A673 (cell line): ENCODE results near the gene METTL26. TPM values are rescaled to one million over a fixed set of nuclear protein-coding genes. Genes with fewer than 3 reads are reported as not detected.

ENCODE experiments used
- BruUV-seq: library from RNA; stranded (reverse); fragments of 400-500 nt; replicated peaks from 2 replicates; lab custom pipeline; 2021; lab: Mats Ljungman, UMichigan
- CTCF ChIA-PET: fragments of 300-600 bp; sonication (Branson Sonifier 250); formaldehyde crosslinking; loops from one replicate; lab custom pipeline; 2022; ENCODE audit warnings: antibody characterized with exemption; lab: Charles Lee
- POLR2A ChIA-PET: fragments of 300-600 bp; sonication (Branson Sonifier 250); formaldehyde crosslinking; loops from one replicate; lab custom pipeline; 2022; ENCODE audit warnings: antibody characterized with exemption; ENCODE audit not compliant: low non-redundant PET; lab: Charles Lee
- DNase-seq: peaks from one replicate; pipeline ENCODE4 v3.0.0-alpha.2; 2015; ENCODE audit warnings: low spot score
- H3K27ac ChIP-seq: fragments of 200-600 bp; sonication (generic); 2 replicates; pipeline ENCODE4 v1.5.1; 2016; ENCODE audit warnings: mixed run types, low read depth, mild to moderate bottlenecking, mixed read lengths, antibody characterized with exemption, low read length; ENCODE audit not compliant: poor library complexity, severe bottlenecking
- H3K27me3 ChIP-seq: fragments of 200-600 bp; sonication (generic); replicated peaks from 2 replicates; pipeline ENCODE4 v1.6.1; 2017; ENCODE audit warnings: mixed run types, low read depth, mild to moderate bottlenecking, mixed read lengths, antibody characterized with exemption, low read length; ENCODE audit not compliant: insufficient read depth, poor library complexity
- H3K36me3 ChIP-seq: fragments of 200-600 bp; sonication (generic); 2 replicates; pipeline ENCODE4 v1.6.1; 2016; ENCODE audit warnings: mixed run types, mild to moderate bottlenecking, mixed read lengths, antibody characterized with exemption, low read length; ENCODE audit not compliant: insufficient read depth, poor library complexity, severe bottlenecking
- H3K4me1 ChIP-seq: fragments of 200-600 bp; sonication (generic); 2 replicates; pipeline ENCODE4 v1.6.1; 2017; ENCODE audit warnings: mixed run types, mild to moderate bottlenecking, mixed read lengths, antibody characterized with exemption, low read length; ENCODE audit not compliant: insufficient read depth, poor library complexity, severe bottlenecking
- H3K4me3 ChIP-seq: fragments of 200-600 bp; sonication (generic); 2 replicates; pipeline ENCODE4 v1.5.1; 2016; ENCODE audit warnings: low read depth, mixed run types, mild to moderate bottlenecking, mixed read lengths, low read length; ENCODE audit not compliant: poor library complexity, severe bottlenecking
- H3K9me3 ChIP-seq: fragments of 200-600 bp; sonication (generic); 2 replicates; pipeline ENCODE4 v1.6.1; 2016; ENCODE audit warnings: mixed run types, low read depth, mild to moderate bottlenecking, mixed read lengths, antibody characterized with exemption, low read length; ENCODE audit not compliant: poor library complexity, severe bottlenecking
- EZH2 ChIP-seq: fragments of 200-600 bp; sonication (generic); IDR thresholded peaks from 2 replicates; pipeline ENCODE4 v1.6.1; 2017; ENCODE audit warnings: borderline replicate concordance, low read depth, mild to moderate bottlenecking, mixed read lengths, antibody characterized with exemption, low read length; ENCODE audit not compliant: poor library complexity, severe bottlenecking
- intact Hi-C: fragments of 100-400 bp; cut with micrococcal nuclease; formaldehyde crosslinking; loops from one replicate; pipeline ENCODE4 v1.10.0; 2022; ENCODE audit not compliant: unreplicated experiment
- total RNA-seq: library from RNA; stranded (reverse); gene quantifications from 2 replicates; pipeline ENCODE4 v1.2.3, GENCODE V29; 2021
- TF ChIP-seq, protein P1 (sequence below): fragments of 300-800, 200-600 bp; sonication (generic); conservative IDR thresholded peaks from 2 replicates; pipeline ENCODE4 v1.5.1; 2017; ENCODE audit warnings: low read depth, mild to moderate bottlenecking, antibody characterized with exemption, low read length, moderate library complexity, mixed read lengths

The METTL26 gene
- total RNA-seq, 1 experiment from 2014 or later: 138 TPM

DNA sequence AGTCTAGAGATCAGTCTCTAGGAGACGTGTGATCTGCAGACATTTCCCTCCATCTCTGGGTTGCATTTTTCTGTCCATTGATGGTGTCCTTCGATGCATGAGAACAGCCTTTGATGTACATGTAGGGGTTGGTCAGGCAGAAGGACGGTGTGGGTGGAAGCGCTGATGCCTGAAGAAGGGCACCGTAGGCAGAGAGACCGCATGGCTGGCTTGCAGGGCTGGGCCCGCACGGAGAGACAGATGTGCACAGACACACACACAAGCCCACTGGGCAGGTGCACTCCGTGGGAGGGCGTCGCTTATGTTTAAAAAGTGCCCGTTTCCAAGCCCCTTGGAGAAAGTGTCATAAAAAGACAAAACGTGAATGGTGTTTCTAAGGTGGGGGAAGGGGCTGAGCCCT, 21.0 kb downstream of the METTL26 start:
- no TSS peak for BruUV-seq
- CTCF ChIA-PET: no interaction called here
- Histone ChIP-seq H3K4me3 (no peak overlapping the region), H3K27ac (no peak overlapping the region), H3K4me1 (no peaks in the 10 kb centered on the region), H3K27me3 (no peaks in the 10 kb centered on the region), H3K36me3 (no peaks in the 10 kb centered on the region), H3K9me3 (no peaks in the 10 kb centered on the region)
- intact Hi-C loops: no loop called here
- TF ChIP-seq, protein P1, sequence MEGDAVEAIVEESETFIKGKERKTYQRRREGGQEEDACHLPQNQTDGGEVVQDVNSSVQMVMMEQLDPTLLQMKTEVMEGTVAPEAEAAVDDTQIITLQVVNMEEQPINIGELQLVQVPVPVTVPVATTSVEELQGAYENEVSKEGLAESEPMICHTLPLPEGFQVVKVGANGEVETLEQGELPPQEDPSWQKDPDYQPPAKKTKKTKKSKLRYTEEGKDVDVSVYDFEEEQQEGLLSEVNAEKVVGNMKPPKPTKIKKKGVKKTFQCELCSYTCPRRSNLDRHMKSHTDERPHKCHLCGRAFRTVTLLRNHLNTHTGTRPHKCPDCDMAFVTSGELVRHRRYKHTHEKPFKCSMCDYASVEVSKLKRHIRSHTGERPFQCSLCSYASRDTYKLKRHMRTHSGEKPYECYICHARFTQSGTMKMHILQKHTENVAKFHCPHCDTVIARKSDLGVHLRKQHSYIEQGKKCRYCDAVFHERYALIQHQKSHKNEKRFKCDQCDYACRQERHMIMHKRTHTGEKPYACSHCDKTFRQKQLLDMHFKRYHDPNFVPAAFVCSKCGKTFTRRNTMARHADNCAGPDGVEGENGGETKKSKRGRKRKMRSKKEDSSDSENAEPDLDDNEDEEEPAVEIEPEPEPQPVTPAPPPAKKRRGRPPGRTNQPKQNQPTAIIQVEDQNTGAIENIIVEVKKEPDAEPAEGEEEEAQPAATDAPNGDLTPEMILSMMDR: no peak
- no peak for TF ChIP-seq EZH2
- no peak for DNase-seq
- POLR2A ChIA-PET: no interaction called here

DNA sequence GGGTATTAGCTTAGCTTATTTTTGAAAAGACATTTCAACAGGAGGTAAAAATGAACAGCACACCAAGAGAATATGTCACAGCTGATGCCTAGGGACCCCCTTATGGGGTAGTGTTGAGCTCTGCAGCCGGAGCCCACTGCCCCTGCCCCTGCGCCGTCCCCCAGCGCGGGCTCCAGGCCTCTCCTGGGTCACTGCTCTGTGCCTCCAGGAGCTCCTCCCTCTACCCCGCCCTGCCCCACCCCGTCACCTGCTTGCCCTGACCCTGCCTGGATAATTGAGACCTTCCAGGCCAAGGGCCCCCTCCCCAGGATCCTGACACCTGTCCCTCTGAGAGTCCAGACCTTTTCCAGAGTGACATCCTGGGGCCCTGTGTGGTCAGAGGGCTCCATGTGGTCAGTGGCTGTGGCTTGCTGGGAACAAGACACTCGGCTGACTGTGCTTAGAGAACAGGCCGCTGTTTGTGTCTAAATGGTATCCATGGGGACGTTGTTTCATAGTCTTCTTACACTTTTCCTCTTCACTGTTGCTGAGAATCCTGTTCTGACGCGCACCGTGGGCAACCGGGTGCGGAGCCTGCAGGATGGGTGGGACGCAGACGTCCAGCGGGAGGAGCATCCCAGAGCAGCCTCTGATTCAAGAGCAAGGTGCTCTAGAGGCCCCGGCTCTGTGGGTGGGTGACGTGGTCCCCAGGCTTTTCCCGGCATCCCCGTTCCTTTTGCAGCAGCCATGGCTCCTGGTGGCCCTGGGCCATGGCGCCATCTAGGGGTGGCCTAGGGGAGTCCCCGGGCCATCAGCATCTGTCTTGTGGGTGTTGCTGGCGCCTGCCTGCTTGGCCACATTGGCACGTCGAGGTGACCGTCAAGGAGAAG, 25.4 kb downstream of the METTL26 start:
- intact Hi-C loops: no loop called here
- no peak for TF ChIP-seq EZH2
- TF ChIP-seq, protein P1: peak; percentile 55
- no peaks in the 10 kb centered on the region for H3K27me3 ChIP-seq
- CTCF ChIA-PET: no interaction called here
- no peaks in the 10 kb centered on the region for H3K36me3 ChIP-seq
- H3K4me1 ChIP-seq: no peaks in the 10 kb centered on the region
- BruUV-seq: no TSS peak
- no peak overlapping the region for H3K4me3 ChIP-seq
- DNase-seq: no peak
- no peak overlapping the region for H3K27ac ChIP-seq
- POLR2A ChIA-PET: no interaction called here
- no peaks in the 10 kb centered on the region for H3K9me3 ChIP-seq

GRCh38 chr16:609984-610383, 26.1 kb downstream of the METTL26 start:
- Histone ChIP-seq H3K27ac (no peak overlapping the region), H3K36me3 (no peaks in the 10 kb centered on the region), H3K27me3 (no peaks in the 10 kb centered on the region), H3K4me3 (no peak overlapping the region), H3K9me3 (no peaks in the 10 kb centered on the region), H3K4me1 (no peaks in the 10 kb centered on the region)
- ChIA-PET CTCF (no interaction called here), POLR2A (no interaction called here)
- no peak for DNase-seq
- no TSS peak for BruUV-seq
- intact Hi-C loops: no loop called here
- TF ChIP-seq, protein P1: no peak
- TF ChIP-seq EZH2: no peak
